Naive thymus-derived CD4-positive, alpha-beta T cell (primary cell): Measurements from ENCODE around the gene S100A2. TPM values are rescaled to one million over a fixed set of nuclear protein-coding genes. Genes with fewer than 3 reads are reported as not detected.
"Not testable (repeated sequence)": the region's sequence is repeated elsewhere in the genome, so short reads cannot be mapped to it uniquely, and the experiment has no call there.

ENCODE experiments used
- ATAC-seq: fragments of 150-1000 bp; cut with Tn5 transposase; 2 replicates; pipeline ENCODE4 v1.10.0; 2021; ENCODE audit warnings: mild to moderate bottlenecking, moderate library complexity
- CTCF ChIA-PET: fragments of 350-600 bp; sonication (Branson Sonifier 250); formaldehyde crosslinking; loops from one replicate; lab custom pipeline; 2021; ENCODE audit warnings: antibody characterized with exemption; lab: Charles Lee
- POLR2A ChIA-PET: fragments of 350-600 bp; sonication (Branson Sonifier 250); formaldehyde crosslinking; loops from one replicate; lab custom pipeline; 2021; ENCODE audit warnings: antibody characterized with exemption, inconsistent platforms; lab: Charles Lee
- DNase-seq, 9 donors: peaks; one replicate each; pipeline versions ENCODE4 v3.0.0 to v3.0.0-alpha.2; 2020 to 2022; ENCODE audit warnings: mixed read lengths in 1 of 9
- H3K27ac ChIP-seq: one replicate; pipeline ENCODE4 v1.7.0; 2013; ENCODE audit warnings: mild to moderate bottlenecking, low read depth, low read length, moderate library complexity
- H3K27me3 ChIP-seq, 2 donors: one replicate each; pipeline ENCODE4 v1.7.0; 2013; ENCODE audit warnings: low read length in 2 of 2, mild to moderate bottlenecking in 2 of 2, moderate library complexity in 2 of 2; ENCODE audit not compliant: control insufficient read depth in 2 of 2, insufficient read depth in 2 of 2
- H3K36me3 ChIP-seq, 3 experiments: 1 replicate in 2 of 3; 2 replicates in 1 of 3; pipeline ENCODE4 v1.7.0; 2013; ENCODE audit warnings: low read length in 3 of 3, mild to moderate bottlenecking in 3 of 3, moderate library complexity in 1 of 3; ENCODE audit not compliant: insufficient read depth in 3 of 3, control insufficient read depth in 2 of 3
- H3K4me1 ChIP-seq, 2 donors: one replicate each; pipeline ENCODE4 v1.7.0; 2013; ENCODE audit warnings: low read length in 2 of 2, mild to moderate bottlenecking in 2 of 2, moderate library complexity in 1 of 2; ENCODE audit not compliant: control insufficient read depth in 2 of 2, insufficient read depth in 2 of 2
- H3K4me3 ChIP-seq: 2 replicates; pipeline ENCODE4 v1.7.0; 2013; ENCODE audit warnings: mild to moderate bottlenecking, low read length
- H3K9me3 ChIP-seq, 3 experiments: 1 replicate in 2 of 3; 2 replicates in 1 of 3; pipeline ENCODE4 v1.7.0; 2013; ENCODE audit warnings: low read length in 3 of 3; ENCODE audit not compliant: control insufficient read depth in 2 of 3
- H3K27ac Mint-ChIP-seq, 9 donors: one replicate each; pipeline ENCODE4 v1.8.0; 2020 to 2022; ENCODE audit warnings: mixed read lengths in 9 of 9, mild to moderate bottlenecking in 8 of 9, moderate library complexity in 5 of 9, inconsistent platforms in 2 of 9
- H3K27me3 Mint-ChIP-seq, 5 donors: one replicate each; pipeline ENCODE4 v1.8.0; 2021 to 2022; ENCODE audit warnings: mixed read lengths in 5 of 5, mild to moderate bottlenecking in 1 of 5
- H3K36me3 Mint-ChIP-seq, 5 donors: one replicate each; pipeline ENCODE4 v1.8.0; 2020 to 2022; ENCODE audit warnings: mixed read lengths in 5 of 5, mild to moderate bottlenecking in 3 of 5, inconsistent platforms in 1 of 5
- H3K4me1 Mint-ChIP-seq, 7 donors: one replicate each; pipeline ENCODE4 v1.8.0; 2020 to 2022; ENCODE audit warnings: mixed read lengths in 7 of 7, mild to moderate bottlenecking in 3 of 7, inconsistent platforms in 1 of 7
- H3K4me3 Mint-ChIP-seq, 10 donors: one replicate each; pipeline ENCODE4 v1.8.0; 2020 to 2022; ENCODE audit warnings: mild to moderate bottlenecking in 10 of 10, mixed read lengths in 10 of 10, moderate library complexity in 6 of 10, inconsistent platforms in 2 of 10
- H3K9me3 Mint-ChIP-seq, 11 donors: one replicate each; pipeline ENCODE4 v1.8.0; 2020 to 2022; ENCODE audit warnings: mixed read lengths in 11 of 11, mild to moderate bottlenecking in 4 of 11, inconsistent platforms in 1 of 11, moderate library complexity in 1 of 11
- intact Hi-C, 2 donors: fragments of 100-400 bp; cut with micrococcal nuclease; formaldehyde crosslinking; loops; one replicate each; pipeline ENCODE4 v1.15.1; 2023
- polyA plus RNA-seq, 2 donors: library from polyadenylated mRNA; unstranded; fragments of 300-500 nt; fragmentation: Illumina TruSeq; gene quantifications; one replicate each; pipeline ENCODE4 v1.2.3, GENCODE V29; 2021
- total RNA-seq, 6 experiments: library from RNA in 5 of 6; stranded (reverse) in 5 of 6; gene quantifications; 1 replicate in 5 of 6; 2 replicates in 1 of 6; pipeline ENCODE4 v1.2.3 and lab custom pipeline; 2021 to 2026

Gene S100A2
- total and polyA plus RNA-seq, 7 experiments from 2014 or later: 1.1 TPM; not detected in 6

- Mint-ChIP-seq H3K4me1 (peaks cover 0 to 12% (median 0%) of the 10 kb centered on the region in 7 donors), H3K36me3 (no peaks in the 10 kb centered on the region), H3K27ac (no peak overlapping the region), H3K27me3 (peaks cover 0 to 29% (median 27%) of the 10 kb centered on the region in 5 donors), H3K4me3 (no peak overlapping the region), H3K9me3 (no peaks in the 10 kb centered on the region)
- intact Hi-C loops: loop anchor here in 1 of 2 donors (10.0 kb wide), 1 partner anchor 242 kb away; no protein-coding TSS in a partner anchor
- Histone ChIP-seq H3K4me1 (no peaks in the 10 kb centered on the region), H3K36me3 (no peaks in the 10 kb centered on the region), H3K27ac (no peak overlapping the region), H3K27me3 (no peaks in the 10 kb centered on the region), H3K4me3 (no peak overlapping the region), H3K9me3 (no peaks in the 10 kb centered on the region)
- ChIA-PET POLR2A (interaction anchor here (0.6 kb wide), 3 partner anchors 32 to 696 kb away, joined by 3 read pairs; no protein-coding TSS in a partner anchor), CTCF (interaction anchor here (1.3 kb wide), 1 partner anchor 67 kb away, joined by 5 read pairs; no protein-coding TSS in a partner anchor)
- DNase-seq (no peak), ATAC-seq (no peak)
Measured at GRCh38 chr1:153577138-153577537, 11.5 kb upstream of the S100A2 start.

- H3K27me3 ChIP-seq, POLR2A ChIA-PET, H3K4me3 ChIP-seq, H3K36me3 ChIP-seq, H3K36me3 Mint-ChIP-seq, ATAC-seq, DNase-seq, H3K27ac ChIP-seq, H3K4me1 ChIP-seq, H3K9me3 ChIP-seq, H3K9me3 Mint-ChIP-seq, H3K27ac Mint-ChIP-seq, H3K4me3 Mint-ChIP-seq: not testable (repeated sequence)
- Mint-ChIP-seq H3K4me1 (peaks cover 0 to 12% (median 0%) of the 10 kb centered on the region in 7 donors), H3K27me3 (peaks cover 0 to 35% (median 28%) of the 10 kb centered on the region in 5 donors)
- intact Hi-C loops: loop anchor here in 1 of 2 donors (10.0 kb wide), 1 partner anchor 241 kb away; no protein-coding TSS in a partner anchor
- CTCF ChIA-PET: interaction anchor here (0.9 kb wide), 1 partner anchor 10 kb away, joined by 3 read pairs; no protein-coding TSS in a partner anchor
Measured at GRCh38 chr1:153575497-153575896, 9.9 kb upstream of the S100A2 start.

GRCh38 chr1:153575081-153575491 is 9.4 kb upstream of the S100A2 start:
- intact Hi-C loops: loop anchor here in 1 of 2 donors (10.0 kb wide), 1 partner anchor 240 kb away; no protein-coding TSS in a partner anchor

GRCh38 chr1:153573351-153573750 is 7.7 kb upstream of the S100A2 start:
- Histone ChIP-seq H3K36me3 (no peaks in the 10 kb centered on the region), H3K4me1 (peaks cover 0 to 1% of the 10 kb centered on the region in 2 donors), H3K4me3 (no peak overlapping the region), H3K27ac (no peak overlapping the region), H3K9me3 (no peaks in the 10 kb centered on the region), H3K27me3 (no peaks in the 10 kb centered on the region)
- intact Hi-C loops: loop anchor here in 1 of 2 donors (2.0 to 10.0 kb wide), 2 partner anchors 97 to 239 kb away; partner anchors contain the start of gene ILF2
- Mint-ChIP-seq H3K36me3 (no peaks in the 10 kb centered on the region), H3K4me3 (no peak overlapping the region), H3K27ac (no peak overlapping the region), H3K9me3 (no peaks in the 10 kb centered on the region), H3K4me1 (peaks cover 4 to 18% (median 9%) of the 10 kb centered on the region in 7 donors), H3K27me3 (peaks cover 0 to 24% (median 17%) of the 10 kb centered on the region in 5 donors)
- ChIA-PET POLR2A (interaction anchor here (0.8 to 1.7 kb wide), 3 partner anchors 29 to 41 kb away, joined by 3 to 6 read pairs (median 4); partner anchors contain the start of gene S100A6), CTCF (interaction anchor here (1.5 to 7.0 kb wide), 4 partner anchors 40 to 413 kb away, joined by 3 to 139 read pairs (median 62); partner anchors contain the start of genes RAB13 and S100A6)
- DNase-seq (no peak), ATAC-seq (no peak)

More at GRCh38 chr1:153575081-153575491, 9.4 kb upstream of the S100A2 start:
- H3K27me3 ChIP-seq, ATAC-seq, H3K9me3 ChIP-seq, H3K27ac Mint-ChIP-seq, CTCF ChIA-PET, H3K4me3 Mint-ChIP-seq, POLR2A ChIA-PET, H3K36me3 Mint-ChIP-seq, H3K27ac ChIP-seq, H3K36me3 ChIP-seq, DNase-seq, H3K4me3 ChIP-seq, H3K4me1 ChIP-seq, H3K9me3 Mint-ChIP-seq: not testable (repeated sequence)
- peaks cover 0 to 35% (median 28%) of the 10 kb centered on the region in 5 donors for H3K27me3 Mint-ChIP-seq
- H3K4me1 Mint-ChIP-seq: peaks cover 0 to 12% (median 0%) of the 10 kb centered on the region in 7 donors

GRCh38 chr1:153572569-153573015 is 6.9 kb upstream of the S100A2 start:
- H3K27ac ChIP-seq: no peak overlapping the region

GRCh38 chr1:153571706-153572105 is 6.1 kb upstream of the S100A2 start:
- Histone ChIP-seq H3K27me3 (no peaks in the 10 kb centered on the region), H3K4me1 (peaks cover 3 to 9% of the 10 kb centered on the region in 2 donors), H3K4me3 (no peak overlapping the region), H3K27ac (no peak overlapping the region), H3K36me3 (no peaks in the 10 kb centered on the region), H3K9me3 (no peaks in the 10 kb centered on the region)
- Mint-ChIP-seq H3K27ac (no peak overlapping the region), H3K4me1 (peaks cover 15 to 29% (median 22%) of the 10 kb centered on the region in 7 donors), H3K9me3 (no peaks in the 10 kb centered on the region), H3K4me3 (no peak overlapping the region), H3K36me3 (no peaks in the 10 kb centered on the region), H3K27me3 (peaks cover 0 to 8% (median 1%) of the 10 kb centered on the region in 5 donors)
- ChIA-PET POLR2A (interaction anchor here (1.5 to 1.7 kb wide), 2 partner anchors 36 to 39 kb away, joined by 4 to 6 read pairs; partner anchors contain the start of gene S100A6), CTCF (interaction anchor here (0.7 to 7.0 kb wide), 5 partner anchors 38 to 415 kb away, joined by 3 to 139 read pairs (median 6); partner anchors contain the start of genes ILF2, RAB13 and S100A6)
- intact Hi-C loops: loop anchor here (1.0 to 10.0 kb wide), 4 partner anchors 46 to 237 kb away; partner anchors contain the start of gene ILF2 (in 1 of the 2)
- no peak for DNase-seq
- ATAC-seq: no peak

More at GRCh38 chr1:153572569-153573015, 6.9 kb upstream of the S100A2 start:
- ATAC-seq (peak; percentile 81), DNase-seq (peak in 8 of 9 donors; percentile 24 to 51 (median 41))
- H3K36me3 Mint-ChIP-seq: no peaks in the 10 kb centered on the region
- CTCF ChIA-PET: interaction anchor here (1.1 to 7.0 kb wide), 5 partner anchors 39 to 414 kb away, joined by 3 to 139 read pairs (median 6); partner anchors contain the start of genes RAB13 and S100A6
- Histone ChIP-seq H3K27me3 (no peaks in the 10 kb centered on the region), H3K9me3 (no peaks in the 10 kb centered on the region), H3K4me3 (no peak overlapping the region), H3K36me3 (no peaks in the 10 kb centered on the region), H3K4me1 (peaks cover 0 to 9% of the 10 kb centered on the region in 2 donors)
- POLR2A ChIA-PET: interaction anchor here (0.8 to 1.7 kb wide), 3 partner anchors 29 to 40 kb away, joined by 3 to 6 read pairs (median 4); partner anchors contain the start of gene S100A6
- intact Hi-C loops: loop anchor here (1.0 to 10.0 kb wide), 4 partner anchors 45 to 238 kb away; partner anchors contain the start of gene ILF2 (in 1 of the 2)
- H3K9me3 Mint-ChIP-seq: no peaks in the 10 kb centered on the region
- peaks cover 0 to 16% (median 9%) of the 10 kb centered on the region in 5 donors for H3K27me3 Mint-ChIP-seq
- peaks cover 9 to 23% (median 16%) of the 10 kb centered on the region in 7 donors for H3K4me1 Mint-ChIP-seq
- no peak overlapping the region for H3K4me3 Mint-ChIP-seq
- H3K27ac Mint-ChIP-seq: peak overlapping the region in 1 of 9 donors; percentile 56
